LoVo (cell line): ENCODE measurements around the gene ZNF493.

ENCODE experiments used
- DNase-seq: peaks from one replicate; pipeline ENCODE4 v3.0.0-alpha.2; 2016; ENCODE audit warnings: low spot score

Gene ZNF493

DNA sequence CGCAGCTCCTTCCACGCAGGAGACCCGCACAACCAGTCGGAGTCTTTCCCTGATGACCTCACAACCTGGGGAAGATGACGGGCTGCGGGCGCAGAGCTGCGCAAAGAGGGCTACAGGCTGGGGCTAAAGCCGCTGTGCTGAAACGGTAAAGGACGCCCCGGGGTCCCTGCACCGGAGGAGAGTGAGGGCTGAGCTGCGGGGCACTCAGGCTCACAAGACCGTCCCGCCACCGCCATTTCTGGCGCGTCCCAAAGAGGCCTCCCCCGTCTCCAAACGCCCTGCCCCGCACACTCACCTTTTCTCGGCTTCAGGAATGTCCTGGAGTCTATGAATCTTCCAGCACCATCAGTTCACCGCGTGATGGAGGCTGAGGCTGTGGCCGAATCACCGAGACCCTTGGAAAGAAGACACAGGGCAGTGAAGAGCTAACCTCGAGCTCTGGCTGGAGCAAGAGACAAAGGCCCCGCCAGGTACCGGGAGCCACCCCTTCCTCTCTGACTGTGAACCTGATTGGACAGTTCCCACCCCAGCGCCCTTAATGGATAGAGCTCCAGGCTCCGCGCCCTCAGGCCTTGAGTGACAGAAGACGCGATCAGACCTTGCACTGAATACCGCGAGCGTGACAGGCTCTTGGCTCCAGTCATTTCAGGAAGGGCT lies 66.6 kb downstream of the ZNF493 start:
- no peak for DNase-seq

DNA sequence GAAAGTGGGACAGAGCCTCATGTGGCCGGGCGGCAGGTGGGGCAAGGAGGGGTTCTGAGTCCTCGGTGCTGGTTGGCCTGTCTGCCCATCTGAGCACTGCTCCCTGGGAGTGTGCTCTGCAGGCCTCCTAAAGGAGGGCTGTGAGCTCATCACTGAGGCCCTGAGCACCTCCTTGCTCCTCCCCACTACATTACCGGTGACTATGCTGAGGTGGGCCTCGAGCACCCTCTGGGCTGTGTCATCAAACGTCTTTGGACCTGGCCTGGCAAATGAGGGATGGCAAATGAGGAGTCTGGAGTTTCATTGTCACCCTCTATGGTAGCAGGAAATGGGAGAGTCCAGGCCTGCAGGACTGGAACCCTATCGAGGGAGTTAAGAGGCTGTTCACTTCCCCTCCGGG lies 69.7 kb downstream of the ZNF493 start:
- DNase-seq = no peak

DNA sequence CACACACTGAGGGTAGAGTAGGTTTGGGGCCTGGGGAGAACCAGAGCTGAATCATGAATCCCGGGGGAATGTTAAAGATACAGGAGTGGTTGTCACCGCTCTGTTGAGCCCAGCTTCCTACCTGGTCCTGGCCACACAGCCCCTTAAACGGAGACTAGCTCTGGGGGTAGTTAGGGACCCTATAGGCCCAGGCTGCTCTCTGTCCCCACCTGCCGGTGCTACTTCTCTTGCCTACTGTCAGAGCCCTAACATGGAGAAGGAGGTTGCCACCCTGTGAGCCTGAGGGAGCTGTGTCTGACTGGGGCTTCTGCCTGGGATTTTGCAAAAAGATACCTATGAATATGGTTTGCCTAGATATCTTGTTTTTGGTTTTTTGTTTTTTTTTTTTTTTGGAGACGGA lies 71.9 kb downstream of the ZNF493 start:
- no peak for DNase-seq

DNA sequence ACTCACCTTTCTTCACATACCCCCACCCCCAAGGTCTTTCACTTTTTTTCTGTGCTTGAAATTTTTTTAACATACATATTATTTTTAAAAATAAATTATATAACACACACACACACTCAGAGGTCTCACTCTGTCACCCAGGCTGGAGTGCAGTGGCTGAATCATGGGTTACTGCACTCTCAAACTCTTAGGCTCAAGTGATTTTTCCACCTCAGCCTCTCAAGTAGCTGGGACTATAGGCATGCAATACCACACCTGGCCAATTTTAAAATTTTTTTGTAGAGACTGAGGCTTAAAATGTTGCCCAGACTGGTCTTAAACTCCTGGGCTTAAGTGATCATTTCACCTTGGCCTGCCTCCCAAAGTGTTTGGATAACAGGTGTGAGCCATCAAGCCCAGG lies 75.6 kb downstream of the ZNF493 start:
- no peak for DNase-seq

DNA sequence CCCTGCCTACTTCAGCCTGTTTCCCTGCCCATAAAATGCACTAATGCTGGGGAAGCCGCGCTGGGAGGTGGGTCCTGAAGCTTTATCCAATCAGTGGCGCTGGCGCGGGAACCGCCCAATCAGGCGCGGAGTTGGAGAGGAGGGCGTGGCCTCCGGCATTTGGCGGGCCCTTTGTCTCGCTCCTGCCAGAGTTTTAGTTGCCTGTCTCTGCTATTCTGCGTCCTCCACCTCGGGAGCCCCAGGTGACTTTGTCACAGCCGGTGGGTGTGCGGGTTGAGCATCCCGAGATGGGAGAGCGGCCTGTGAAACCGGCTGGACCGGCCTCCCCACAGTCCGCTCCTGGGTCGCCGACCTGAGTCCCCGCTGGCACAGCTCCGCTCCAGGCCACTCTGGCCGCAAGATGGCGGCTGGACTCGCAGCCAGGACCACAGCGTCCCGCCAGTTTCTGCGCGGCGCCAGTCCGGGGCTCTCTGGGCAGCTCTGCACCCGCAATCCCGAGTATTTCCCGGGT lies 77.8 kb downstream of the ZNF493 start:
- DNase-seq = no peak
